ENCODE measurements around the gene TMEM167B. TPM values are rescaled to one million over a fixed set of nuclear protein-coding genes. Genes with fewer than 3 reads are reported as not detected.

The TMEM167B gene
- total RNA-seq, 4 donors from 2014 or later: 13.5 to 28.2 (median 19.5) TPM

DNA sequence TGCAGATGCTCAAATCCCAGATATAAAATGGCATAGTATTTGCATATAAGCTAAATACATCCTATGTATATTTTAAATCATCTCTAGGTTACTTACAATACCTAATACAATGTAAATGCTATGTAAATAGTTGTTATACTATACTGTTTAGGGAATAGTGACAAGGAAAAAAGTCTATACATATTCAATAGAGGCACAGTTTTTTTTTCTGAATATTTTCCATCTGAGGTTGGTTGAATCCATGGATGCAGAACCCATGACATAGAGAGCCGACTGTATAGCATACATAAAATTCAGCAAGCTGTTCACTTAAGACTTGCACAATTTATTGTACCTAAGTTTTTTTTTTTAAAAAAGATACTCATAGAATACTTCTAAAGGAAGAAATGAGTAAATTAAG, 21.3 kb upstream of the TMEM167B start:
- Histone ChIP-seq H3K27me3 (no peaks in the 10 kb centered on the region), H3K27ac (no peak overlapping the region), H3K36me3 (peaks cover 0 to 75% (median 0%) of the 10 kb centered on the region in 3 donors), H3K4me1 (peaks cover 0 to 5% (median 0%) of the 10 kb centered on the region in 4 donors), H3K9me3 (no peaks in the 10 kb centered on the region), H3K4me3 (no peak overlapping the region)
- no peak for TF ChIP-seq POLR2A (IDR thresholded peaks at IDR 0.05)
- TF ChIP-seq, protein P1, sequence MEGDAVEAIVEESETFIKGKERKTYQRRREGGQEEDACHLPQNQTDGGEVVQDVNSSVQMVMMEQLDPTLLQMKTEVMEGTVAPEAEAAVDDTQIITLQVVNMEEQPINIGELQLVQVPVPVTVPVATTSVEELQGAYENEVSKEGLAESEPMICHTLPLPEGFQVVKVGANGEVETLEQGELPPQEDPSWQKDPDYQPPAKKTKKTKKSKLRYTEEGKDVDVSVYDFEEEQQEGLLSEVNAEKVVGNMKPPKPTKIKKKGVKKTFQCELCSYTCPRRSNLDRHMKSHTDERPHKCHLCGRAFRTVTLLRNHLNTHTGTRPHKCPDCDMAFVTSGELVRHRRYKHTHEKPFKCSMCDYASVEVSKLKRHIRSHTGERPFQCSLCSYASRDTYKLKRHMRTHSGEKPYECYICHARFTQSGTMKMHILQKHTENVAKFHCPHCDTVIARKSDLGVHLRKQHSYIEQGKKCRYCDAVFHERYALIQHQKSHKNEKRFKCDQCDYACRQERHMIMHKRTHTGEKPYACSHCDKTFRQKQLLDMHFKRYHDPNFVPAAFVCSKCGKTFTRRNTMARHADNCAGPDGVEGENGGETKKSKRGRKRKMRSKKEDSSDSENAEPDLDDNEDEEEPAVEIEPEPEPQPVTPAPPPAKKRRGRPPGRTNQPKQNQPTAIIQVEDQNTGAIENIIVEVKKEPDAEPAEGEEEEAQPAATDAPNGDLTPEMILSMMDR (IDR thresholded peaks at IDR 0.05): no peak
- no peak for TF ChIP-seq EP300 (IDR thresholded peaks at IDR 0.05)
- 72 to 81% methylated on average over 1 of the region's 1 CpG for WGBS, 2 donors
- no peak for DNase-seq (ENCODE audit: low spot score in 2 of 2)

DNA sequence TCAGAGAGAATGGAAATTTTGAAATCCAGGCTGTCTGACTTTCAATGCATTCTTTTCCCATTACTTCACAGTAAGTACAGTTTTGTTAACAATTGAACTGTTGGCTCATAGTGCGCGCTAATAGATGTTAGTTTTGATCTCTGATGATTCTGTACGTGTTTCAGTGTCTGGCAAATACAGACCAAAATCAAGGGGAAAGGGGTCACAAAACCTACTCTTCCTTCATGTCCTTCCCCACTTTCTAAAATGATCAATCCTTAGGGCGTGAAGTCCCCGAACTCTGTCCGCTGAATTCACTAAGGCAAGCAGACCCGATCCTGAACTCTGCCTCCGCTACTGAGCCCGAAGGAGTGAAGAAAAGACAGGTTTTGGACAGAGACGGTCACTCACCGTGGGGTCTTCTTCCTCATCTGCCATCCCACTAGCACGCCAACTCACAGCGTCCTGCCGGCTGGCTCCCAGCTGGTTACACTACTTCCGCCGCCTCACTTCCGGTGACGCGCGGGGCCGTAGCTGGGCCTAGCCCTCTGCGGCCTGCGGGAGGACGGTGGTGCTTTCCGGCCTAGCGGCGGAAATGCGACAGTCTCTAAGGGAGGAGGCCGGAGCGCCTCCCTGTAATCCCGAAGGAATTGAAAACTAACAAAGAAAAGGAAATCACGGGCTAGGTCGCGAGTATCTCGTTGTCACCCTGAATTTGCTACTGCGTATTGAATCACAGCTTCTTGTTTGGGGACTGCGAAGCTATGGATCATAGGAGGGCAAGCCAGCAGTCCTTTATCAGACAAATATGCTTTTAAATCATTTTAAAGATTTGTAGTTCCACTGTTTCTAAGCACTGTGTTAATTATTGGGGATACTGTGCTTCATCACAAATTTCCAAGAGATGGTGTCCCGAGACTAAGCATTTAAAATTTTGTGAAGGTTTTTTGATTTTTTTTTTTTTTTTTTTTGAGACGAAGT, 14.8 kb upstream of the TMEM167B start, which contains the start of gene TAF13:
Gene TAF13, minus strand, starts transcription at position 473 of the 960 bp plus-strand sequence. Its CDS starts 56 bp downstream, at position 417.
- peak within 1 kb of the TSS; percentile 91 to 97 (median 95) for H3K27ac ChIP-seq
- peaks cover 0 to 25% (median 0%) of the 10 kb centered on the region in 3 donors for H3K36me3 ChIP-seq
- WGBS, 2 donors: 5 to 6% methylated on average over 37 to 38 of the region's 39 CpGs
- H3K4me3 ChIP-seq: peak within 1 kb of the TSS; percentile 44 to 94 (median 65)
- no peaks in the 10 kb centered on the region for H3K27me3 ChIP-seq
- peaks cover 0 to 20% (median 14%) of the 10 kb centered on the region in 4 donors for H3K4me1 ChIP-seq
- TF ChIP-seq EP300 (IDR thresholded peaks at IDR 0.05) (peak; percentile 98 to 99), POLR2A (IDR thresholded peaks at IDR 0.05) (peak; percentile 79 to 92)
- TF ChIP-seq, protein P1 (IDR thresholded peaks at IDR 0.05): peak in 4 of 5 experiments; percentile 25 to 86 (median 56)
- peak; percentile 81 to 86 for DNase-seq (ENCODE audit: low spot score in 2 of 2)
- H3K9me3 ChIP-seq: no peaks in the 10 kb centered on the region

DNA sequence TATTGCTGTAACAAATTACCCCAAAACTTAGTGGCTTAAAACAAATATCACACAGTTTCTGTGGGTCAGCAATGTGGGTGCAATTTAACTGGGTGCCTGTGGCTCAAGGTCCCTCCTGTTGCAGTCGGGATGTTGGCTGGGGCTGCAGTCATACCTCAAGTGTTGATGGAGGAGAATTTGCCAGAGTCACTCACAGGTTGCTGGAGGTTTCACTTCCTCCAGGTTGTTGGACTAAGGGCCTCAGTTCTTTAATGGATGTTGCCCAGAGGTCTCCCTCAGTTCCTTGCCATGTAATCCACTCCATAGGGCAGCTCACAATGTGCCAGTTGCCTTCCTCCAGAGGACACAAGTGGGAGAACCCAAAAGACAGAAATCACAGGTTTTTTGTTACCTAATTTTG, 12.2 kb upstream of the TMEM167B start:
- Histone ChIP-seq H3K9me3 (no peaks in the 10 kb centered on the region), H3K4me3 (no peak overlapping the region), H3K36me3 (peaks cover 0 to 6% (median 0%) of the 10 kb centered on the region in 3 donors), H3K27ac (no peak overlapping the region), H3K4me1 (peaks cover 0 to 31% (median 18%) of the 10 kb centered on the region in 4 donors), H3K27me3 (no peaks in the 10 kb centered on the region)
- TF ChIP-seq, protein P1 (IDR thresholded peaks at IDR 0.05): no peak
- TF ChIP-seq POLR2A (IDR thresholded peaks at IDR 0.05) (no peak), EP300 (IDR thresholded peaks at IDR 0.05) (no peak)
- 92% methylated on average over 1 of the region's 1 CpG for WGBS, 2 donors
- DNase-seq (ENCODE audit: low spot score in 2 of 2): no peak

DNA sequence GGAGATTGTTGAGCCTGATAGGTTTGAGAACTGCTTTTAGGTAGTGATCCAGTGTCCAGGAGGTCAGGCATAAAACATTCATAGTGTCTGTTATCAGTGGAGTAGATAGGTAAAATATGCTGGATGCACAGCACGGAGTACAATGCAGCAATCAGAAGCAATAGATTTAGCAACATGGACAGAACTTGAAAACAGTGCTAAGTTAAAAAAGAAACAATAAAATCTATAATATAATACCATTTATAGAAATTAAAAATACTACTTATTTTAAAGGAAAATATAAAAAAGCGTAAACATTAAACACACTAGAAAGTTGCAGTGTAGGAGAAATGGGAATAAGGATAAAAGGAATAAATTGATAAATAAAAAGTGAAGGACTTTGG, 11.3 kb upstream of the TMEM167B start:
- no peaks in the 10 kb centered on the region for H3K27me3 ChIP-seq
- TF ChIP-seq POLR2A (IDR thresholded peaks at IDR 0.05) (no peak), EP300 (IDR thresholded peaks at IDR 0.05) (no peak)
- TF ChIP-seq, protein P1 (IDR thresholded peaks at IDR 0.05): no peak
- peaks cover 0 to 33% (median 20%) of the 10 kb centered on the region in 4 donors for H3K4me1 ChIP-seq
- H3K36me3 ChIP-seq: no peaks in the 10 kb centered on the region
- DNase-seq (ENCODE audit: low spot score in 2 of 2): no peak
- 97 to 98% methylated on average over 2 of the region's 2 CpGs for WGBS, 2 donors
- H3K27ac ChIP-seq: peak overlapping the region in 2 of 4 donors; percentile 80 to 82
- H3K4me3 ChIP-seq: no peak overlapping the region
- no peaks in the 10 kb centered on the region for H3K9me3 ChIP-seq

Data from tibial nerve (tissue), 4 donors.